SK-N-SH treated with all-trans-retinoic acid at 6 μM for 48 hours (cell line): ENCODE results near the gene LAMA1.

ENCODE experiments used
- ATAC-seq: fragments of 200-7000 bp; cut with Tn5 transposase; 3 replicates; pipeline ENCODE4 v1.9.1; 2020; ENCODE audit warnings: mild to moderate bottlenecking, moderate library complexity
- ARNTL ChIP-seq: fragments of 450-650 bp; formaldehyde crosslinking; IDR thresholded peaks from 2 replicates; pipeline ENCODE4 v1.5.0; 2020; ENCODE audit warnings: low read depth, mild to moderate bottlenecking, moderate library complexity, borderline replicate concordance
- BACH2 ChIP-seq: fragments of 250-450 bp; sonication (Bioruptor Pico); IDR thresholded peaks from 2 replicates; pipeline ENCODE4 v1.9.0; 2021; ENCODE audit warnings: mild to moderate bottlenecking, borderline replicate concordance
- CSDC2 ChIP-seq: fragments of 250-450 bp; sonication (Bioruptor Pico); IDR thresholded peaks from 2 replicates; pipeline ENCODE4 v1.5.0; 2020; ENCODE audit warnings: mild to moderate bottlenecking, moderate library complexity
- CSRNP3 ChIP-seq: fragments of 250-450 bp; sonication (Bioruptor Pico); IDR thresholded peaks from 2 replicates; pipeline ENCODE4 v1.5.1; 2021; ENCODE audit warnings: mild to moderate bottlenecking, moderate library complexity
- GLIS3 ChIP-seq: fragments of 250-450 bp; sonication (Bioruptor Pico); IDR thresholded peaks from 2 replicates; pipeline ENCODE4 v1.5.0; 2020; ENCODE audit warnings: mild to moderate bottlenecking, moderate library complexity
- PATZ1 ChIP-seq: fragments of 250-450 bp; sonication (Bioruptor Pico); IDR thresholded peaks from 2 replicates; pipeline ENCODE4 v1.8.0; 2020; ENCODE audit warnings: mild to moderate bottlenecking, moderate library complexity, borderline replicate concordance
- POU6F1 ChIP-seq: fragments of 250-450 bp; sonication (Bioruptor Pico); IDR thresholded peaks from 2 replicates; pipeline ENCODE4 v1.8.0; 2021; ENCODE audit warnings: low read depth, mild to moderate bottlenecking, moderate library complexity, borderline replicate concordance
- PPARA ChIP-seq: fragments of 250-450 bp; sonication (Bioruptor Pico); IDR thresholded peaks from 2 replicates; pipeline ENCODE4 v1.5.0; 2020; ENCODE audit warnings: mild to moderate bottlenecking, borderline replicate concordance
- RARB ChIP-seq: fragments of 250-450 bp; sonication (Bioruptor Pico); IDR thresholded peaks from 2 replicates; pipeline ENCODE4 v1.8.0; 2021; ENCODE audit warnings: mild to moderate bottlenecking, moderate library complexity
- SNAI2 ChIP-seq: fragments of 250-450 bp; sonication (Bioruptor Pico); IDR thresholded peaks from 2 replicates; pipeline ENCODE4 v1.5.0; 2020; ENCODE audit warnings: mild to moderate bottlenecking, moderate library complexity
- TCF4 ChIP-seq: fragments of 250-450 bp; sonication (Bioruptor Pico); IDR thresholded peaks from 2 replicates; pipeline ENCODE4 v1.8.0; 2021; ENCODE audit warnings: mild to moderate bottlenecking, moderate library complexity, borderline replicate concordance
- TOX ChIP-seq: fragments of 250-450 bp; sonication (Bioruptor Pico); IDR thresholded peaks from 2 replicates; pipeline ENCODE4 v1.8.0; 2021; ENCODE audit warnings: mild to moderate bottlenecking, moderate library complexity, borderline replicate concordance
- TSHZ2 ChIP-seq: fragments of 250-450 bp; sonication (Bioruptor Pico); IDR thresholded peaks from 2 replicates; pipeline ENCODE4 v1.5.0; 2020; ENCODE audit warnings: mild to moderate bottlenecking, moderate library complexity
- ZC3H10 ChIP-seq: fragments of 250-450 bp; sonication (Bioruptor Pico); IDR thresholded peaks from 2 replicates; pipeline ENCODE4 v1.5.1; 2021; ENCODE audit warnings: mild to moderate bottlenecking, moderate library complexity
- ZFP3 ChIP-seq: fragments of 250-450 bp; sonication (Bioruptor Pico); IDR thresholded peaks from 2 replicates; pipeline ENCODE4 v1.5.0; 2020; ENCODE audit warnings: mild to moderate bottlenecking, moderate library complexity
- ZNF565 ChIP-seq: fragments of 450-650 bp; formaldehyde crosslinking; conservative IDR thresholded peaks from 2 replicates; pipeline ENCODE4 v1.5.0; 2020; ENCODE audit warnings: low read depth, mild to moderate bottlenecking, moderate library complexity
- ZNF70 ChIP-seq: fragments of 450-650 bp; formaldehyde crosslinking; IDR thresholded peaks from 2 replicates; pipeline ENCODE4 v1.5.0; 2020; ENCODE audit warnings: mild to moderate bottlenecking, moderate library complexity
- ZNF8 ChIP-seq: fragments of 450-650 bp; formaldehyde crosslinking; IDR thresholded peaks from 2 replicates; pipeline ENCODE4 v1.5.0; 2020; ENCODE audit warnings: mild to moderate bottlenecking, moderate library complexity
- TF ChIP-seq, protein P1 (sequence below): fragments of 250-450 bp; sonication (Bioruptor Pico); IDR thresholded peaks from 2 replicates; pipeline ENCODE4 v1.5.1; 2020; ENCODE audit warnings: low read depth, mild to moderate bottlenecking, moderate library complexity

LAMA1 gene

GRCh38 chr18:6963452-6964097 is 154.0 kb downstream of the LAMA1 start:
- ATAC-seq: no peak
- TF ChIP-seq ZNF565 (no peak), BACH2 (CRISPR knock-in tag) (no peak), ARNTL (no peak), ZFP3 (no peak), SNAI2 (no peak), PPARA (CRISPR knock-in tag) (no peak), TSHZ2 (CRISPR knock-in tag) (no peak), ZNF70 (CRISPR knock-in tag) (no peak), POU6F1 (no peak), RARB (CRISPR knock-in tag) (no peak), TOX (CRISPR knock-in tag) (no peak), ZNF8 (no peak), PATZ1 (CRISPR knock-in tag) (no peak), ZC3H10 (CRISPR knock-in tag) (no peak), CSDC2 (CRISPR knock-in tag) (no peak), GLIS3 (no peak)
- TF ChIP-seq, protein P1, sequence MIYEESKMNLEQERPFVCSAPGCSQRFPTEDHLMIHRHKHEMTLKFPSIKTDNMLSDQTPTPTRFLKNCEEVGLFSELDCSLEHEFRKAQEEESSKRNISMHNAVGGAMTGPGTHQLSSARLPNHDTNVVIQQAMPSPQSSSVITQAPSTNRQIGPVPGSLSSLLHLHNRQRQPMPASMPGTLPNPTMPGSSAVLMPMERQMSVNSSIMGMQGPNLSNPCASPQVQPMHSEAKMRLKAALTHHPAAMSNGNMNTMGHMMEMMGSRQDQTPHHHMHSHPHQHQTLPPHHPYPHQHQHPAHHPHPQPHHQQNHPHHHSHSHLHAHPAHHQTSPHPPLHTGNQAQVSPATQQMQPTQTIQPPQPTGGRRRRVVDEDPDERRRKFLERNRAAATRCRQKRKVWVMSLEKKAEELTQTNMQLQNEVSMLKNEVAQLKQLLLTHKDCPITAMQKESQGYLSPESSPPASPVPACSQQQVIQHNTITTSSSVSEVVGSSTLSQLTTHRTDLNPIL: no peak

DNA sequence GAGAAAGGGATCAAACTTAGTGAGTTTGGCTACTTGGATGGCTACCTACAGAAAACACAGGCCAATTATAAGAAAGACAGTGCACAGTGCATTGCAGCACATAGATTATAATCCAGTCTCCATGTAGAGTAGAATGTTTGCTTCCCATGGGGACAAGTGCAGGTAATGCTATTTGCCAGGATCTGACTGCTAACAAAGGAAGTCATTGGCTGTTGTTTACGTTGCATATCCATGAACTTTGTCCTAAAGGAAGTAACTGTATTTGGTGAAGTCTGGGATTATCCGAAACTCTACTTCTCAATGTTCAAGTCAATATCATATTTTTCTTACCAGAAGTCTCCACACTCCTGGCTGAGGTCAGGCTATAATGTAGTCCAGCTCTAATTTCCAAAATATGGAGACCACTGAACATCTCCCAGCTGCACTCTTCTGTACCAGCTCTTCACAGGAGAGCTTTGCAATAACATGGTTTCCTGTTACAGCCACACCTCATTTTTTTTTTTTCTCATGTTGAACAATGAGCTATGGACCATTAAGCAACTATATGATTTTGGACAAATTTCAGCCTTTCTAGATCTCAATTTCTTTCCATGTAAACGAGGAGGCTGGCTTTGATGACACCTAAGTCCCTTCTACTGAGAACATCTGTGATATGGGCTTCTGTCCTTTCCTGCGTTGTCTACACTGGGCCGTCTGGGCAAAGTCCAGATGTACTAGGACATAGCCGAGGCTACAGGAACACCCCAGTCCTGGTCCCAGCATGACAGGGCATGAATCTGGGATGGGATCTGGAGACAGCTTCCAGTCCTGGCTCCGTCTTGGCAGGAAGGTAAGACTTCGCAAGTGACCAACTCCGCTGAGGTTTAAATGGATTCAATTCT is 154.8 kb downstream of the LAMA1 start:
- TF ChIP-seq CSRNP3 (CRISPR knock-in tag) (no peak), TCF4 (CRISPR knock-in tag) (no peak), ZNF70 (CRISPR knock-in tag) (no peak), RARB (CRISPR knock-in tag) (no peak), ZNF565 (no peak), ZC3H10 (CRISPR knock-in tag) (no peak)
- TF ChIP-seq, protein P1: no peak
- TF ChIP-seq, all 23 proteins: peak for 0
- no peak for ATAC-seq
